AG10803 (cell line): ENCODE data around the gene TEX53.

ENCODE experiments used
- DNase-seq: peaks from one replicate; pipeline ENCODE4 v3.0.0; 2010; ENCODE audit warnings: low read depth
- H3K4me3 ChIP-seq: 2 replicates; pipeline ENCODE4 v1.5.1; 2011; ENCODE audit warnings: mild to moderate bottlenecking, low read length, control low read depth
- CTCF ChIP-seq: conservative IDR thresholded peaks from 2 replicates; pipeline ENCODE4 v1.5.1; 2011; ENCODE audit warnings: mild to moderate bottlenecking, low read length, control low read depth, inconsistent platforms

TEX53 gene

GRCh38 chr9:114634387-114634786, 23.2 kb downstream of the TEX53 start:
- no peak for TF ChIP-seq CTCF
- no peak for DNase-seq
- no peak overlapping the region for H3K4me3 ChIP-seq

GRCh38 chr9:114633438-114634089, 24.0 kb downstream of the TEX53 start:
- no peak overlapping the region for H3K4me3 ChIP-seq
- TF ChIP-seq CTCF = no peak
- no peak for DNase-seq

GRCh38 chr9:114631166-114631565, 26.4 kb downstream of the TEX53 start:
- no peak overlapping the region for H3K4me3 ChIP-seq
- no peak for TF ChIP-seq CTCF
- DNase-seq = peak; percentile 33

- TF ChIP-seq CTCF = no peak
- no peak for DNase-seq
These were observed 28.0 kb downstream of the TEX53 start for GRCh38 chr9:114629563-114630090.

GRCh38 chr9:114627553-114627952, 30.1 kb downstream of the TEX53 start:
- no peak for TF ChIP-seq CTCF
- DNase-seq = no peak
- H3K4me3 ChIP-seq = no peak overlapping the region

More at GRCh38 chr9:114629563-114630090, 28.0 kb downstream of the TEX53 start:
- no peak overlapping the region for H3K4me3 ChIP-seq

GRCh38 chr9:114626415-114627020, 31.1 kb downstream of the TEX53 start:
- no peak overlapping the region for H3K4me3 ChIP-seq
- TF ChIP-seq CTCF = no peak
- DNase-seq = no peak

- H3K4me3 ChIP-seq = no peak overlapping the region
- no peak for TF ChIP-seq CTCF
- no peak for DNase-seq
These were observed 32.9 kb downstream of the TEX53 start for GRCh38 chr9:114624677-114625076.
